HEK293T (cell line): ENCODE measurements around the gene ATP5ME.
"Not testable (repeated sequence)": the region's sequence is repeated elsewhere in the genome, so short reads cannot be mapped to it uniquely, and the experiment has no call there.

Experiments
- CTCF ChIA-PET: fragments of 350-600 bp; formaldehyde crosslinking; extraction: SDS; loops from one replicate; lab custom pipeline; 2021; ENCODE audit warnings: antibody characterized with exemption, inconsistent platforms; lab: Yijun Ruan, JAX
- POLR2A ChIA-PET: fragments of 350-600 bp; formaldehyde crosslinking; extraction: SDS; loops from one replicate; lab custom pipeline; 2020; ENCODE audit warnings: antibody characterized with exemption, inconsistent platforms; lab: Yijun Ruan, JAX
- DNase-seq: peaks from one replicate; pipeline ENCODE4 v3.0.0; 2012; ENCODE audit warnings: mixed read lengths; ENCODE audit errors: extremely low spot score
- ARNT ChIP-seq: fragments of 450-650 bp; IDR thresholded peaks from 2 replicates; pipeline ENCODE4 v1.6.1; 2017; ENCODE audit warnings: mild to moderate bottlenecking
- BHLHE40 ChIP-seq: fragments of 450-650 bp; IDR thresholded peaks from 2 replicates; pipeline ENCODE4 v1.6.1; 2016; ENCODE audit warnings: mild to moderate bottlenecking, moderate library complexity, borderline replicate concordance
- CTBP1 ChIP-seq: fragments of 450-650 bp; IDR thresholded peaks from 2 replicates; pipeline ENCODE4 v1.6.1; 2016; ENCODE audit warnings: borderline replicate concordance
- ELF4 ChIP-seq: fragments of 450-650 bp; IDR thresholded peaks from 2 replicates; pipeline ENCODE4 v1.6.1; 2017; ENCODE audit warnings: antibody characterized with exemption
- FOXA1 ChIP-seq: fragments of 450-650 bp; IDR thresholded peaks from 2 replicates; pipeline ENCODE4 v1.6.1; 2016; ENCODE audit warnings: mild to moderate bottlenecking
- FOXK2 ChIP-seq: fragments of 450-650 bp; IDR thresholded peaks from 2 replicates; pipeline ENCODE4 v1.6.1; 2016; ENCODE audit warnings: mild to moderate bottlenecking
- FOXM1 ChIP-seq: fragments of 450-650 bp; IDR thresholded peaks from 2 replicates; pipeline ENCODE4 v1.6.1; 2017; ENCODE audit warnings: mild to moderate bottlenecking, borderline replicate concordance
- HDGF ChIP-seq: fragments of 450-650 bp; IDR thresholded peaks from 2 replicates; pipeline ENCODE4 v1.6.1; 2017; ENCODE audit warnings: antibody characterized with exemption, borderline replicate concordance
- L3MBTL2 ChIP-seq: fragments of 450-650 bp; conservative IDR thresholded peaks from 2 replicates; pipeline ENCODE4 v1.6.1; 2016; ENCODE audit warnings: mild to moderate bottlenecking
- LEF1 ChIP-seq: fragments of 450-650 bp; IDR thresholded peaks from 2 replicates; pipeline ENCODE4 v1.6.1; 2017; ENCODE audit warnings: mild to moderate bottlenecking, borderline replicate concordance
- NFRKB ChIP-seq: fragments of 450-650 bp; IDR thresholded peaks from 2 replicates; pipeline ENCODE4 v1.6.1; 2016; ENCODE audit warnings: mild to moderate bottlenecking, moderate library complexity
- PKNOX1 ChIP-seq: fragments of 450-650 bp; IDR thresholded peaks from 2 replicates; pipeline ENCODE4 v1.6.1; 2016
- SP1 ChIP-seq: fragments of 450-650 bp; IDR thresholded peaks from 2 replicates; pipeline ENCODE4 v1.6.1; 2017
- SUZ12 ChIP-seq: fragments of 450-650 bp; IDR thresholded peaks from 2 replicates; pipeline ENCODE4 v1.6.1; 2016; ENCODE audit warnings: mild to moderate bottlenecking
- TARDBP ChIP-seq: fragments of 450-650 bp; IDR thresholded peaks from 2 replicates; pipeline ENCODE4 v1.6.1; 2016
- ZNF384 ChIP-seq: fragments of 450-650 bp; IDR thresholded peaks from 2 replicates; pipeline ENCODE4 v1.6.1; 2016

Gene ATP5ME

GRCh38 chr4:699816-700580 lies 25.9 kb upstream of the ATP5ME start:
- TF ChIP-seq PKNOX1 (no peak), CTBP1 (no peak), FOXK2 (no peak), LEF1 (no peak)
- ChIA-PET CTCF (interaction anchor here (2.2 kb wide), 1 partner anchor 16 kb away, joined by 11 read pairs; no protein-coding TSS in a partner anchor), POLR2A (interaction anchor here (1.0 kb wide), 1 partner anchor 16 kb away, joined by 3 read pairs; no protein-coding TSS in a partner anchor)
- DNase-seq = no peak

- CTCF ChIA-PET = interaction anchor here (1.1 kb wide), 1 partner anchor 11 kb away, joined by 3 read pairs; no protein-coding TSS in a partner anchor
- POLR2A ChIA-PET, DNase-seq: not testable (repeated sequence)
These were observed 20.4 kb upstream of the ATP5ME start for GRCh38 chr4:694341-694940.

- TF ChIP-seq TARDBP (no peak), FOXA1 (no peak), HDGF (no peak), SP1 (no peak), ELF4 (no peak), SUZ12 (no peak)
- DNase-seq = no peak
- ChIA-PET CTCF (interaction anchor here (1.3 kb wide), 1 partner anchor 9 kb away, joined by 10 read pairs; no protein-coding TSS in a partner anchor), POLR2A (no interaction called here)
These were observed 18.9 kb upstream of the ATP5ME start for GRCh38 chr4:692771-693554.

GRCh38 chr4:689723-690122 lies 15.6 kb upstream of the ATP5ME start:
- ChIA-PET POLR2A (no interaction called here), CTCF (no interaction called here)
- DNase-seq = no peak
- TF ChIP-seq SUZ12 (no peak), FOXM1 (no peak), TARDBP (no peak), ARNT (no peak), SP1 (no peak), FOXK2 (no peak), FOXA1 (no peak), LEF1 (no peak), BHLHE40 (no peak), ZNF384 (no peak), PKNOX1 (no peak), CTBP1 (no peak), NFRKB (no peak), ELF4 (no peak), L3MBTL2 (no peak), HDGF (no peak)

- no peak for DNase-seq
- TF ChIP-seq TARDBP = no peak
- no peak for TF ChIP-seq ELF4
- TF ChIP-seq LEF1 = no peak
- no peak for TF ChIP-seq NFRKB
- TF ChIP-seq SUZ12 = no peak
- TF ChIP-seq SP1 = no peak
- no peak for TF ChIP-seq BHLHE40
- TF ChIP-seq HDGF = no peak
- TF ChIP-seq ARNT = no peak
- CTCF ChIA-PET = no interaction called here
- POLR2A ChIA-PET = no interaction called here
These were observed 15.0 kb upstream of the ATP5ME start, which contains the start of gene SLC49A3 for GRCh38 chr4:688854-689681. Gene SLC49A3, minus strand, starts transcription at chr4:689151. Its CDS starts 24 bp downstream, at chr4:689127.

GRCh38 chr4:687971-688853 lies 14.1 kb upstream of the ATP5ME start:
- ChIA-PET POLR2A (interaction anchor here (1.3 kb wide), 1 partner anchor 13 kb away, joined by 4 read pairs; no protein-coding TSS in a partner anchor), CTCF (no interaction called here)
- no peak for DNase-seq
- TF ChIP-seq SP1 = no peak
- no peak for TF ChIP-seq L3MBTL2
- no peak for TF ChIP-seq TARDBP
- TF ChIP-seq CTBP1 = no peak
- TF ChIP-seq FOXA1 = no peak
- no peak for TF ChIP-seq NFRKB
- TF ChIP-seq FOXK2 = no peak
- TF ChIP-seq HDGF = no peak
- no peak for TF ChIP-seq PKNOX1
- no peak for TF ChIP-seq ARNT
- TF ChIP-seq BHLHE40 = no peak
